NT2/D1 (cell line): Measurements from ENCODE around the gene DNAJC16.
"Not testable (repeated sequence)": the region's sequence is repeated elsewhere in the genome, so short reads cannot be mapped to it uniquely, and the experiment has no call there.

ENCODE experiments used
- DNase-seq: peaks from one replicate; pipeline ENCODE4 v3.0.0-alpha.2; 2011; ENCODE audit warnings: low read depth, low spot score
- H3K27me3 ChIP-seq: 2 replicates; pipeline ENCODE4 v1.6.0; 2011; ENCODE audit warnings: mild to moderate bottlenecking; ENCODE audit not compliant: insufficient read length, insufficient read depth
- H3K36me3 ChIP-seq: 2 replicates; pipeline ENCODE4 v1.6.1; 2011; ENCODE audit warnings: mild to moderate bottlenecking, low read length, mixed read lengths; ENCODE audit not compliant: insufficient read depth, insufficient read length
- H3K4me1 ChIP-seq: 2 replicates; pipeline ENCODE4 v1.5.1; 2011; ENCODE audit not compliant: insufficient read depth, insufficient read length
- H3K4me3 ChIP-seq: 2 replicates; pipeline ENCODE4 v1.5.1; 2011; ENCODE audit warnings: low read depth; ENCODE audit not compliant: insufficient read length
- H3K9ac ChIP-seq: 2 replicates; pipeline ENCODE4 v1.6.0; 2011; ENCODE audit warnings: low read depth; ENCODE audit not compliant: insufficient read length
- H3K9me3 ChIP-seq: 2 replicates; pipeline ENCODE4 v1.5.1; 2011; ENCODE audit warnings: mild to moderate bottlenecking, low read length; ENCODE audit not compliant: insufficient read depth
- SUZ12 ChIP-seq: IDR thresholded peaks from 2 replicates; pipeline ENCODE4 v1.6.1; 2011; ENCODE audit not compliant: insufficient read length, insufficient read depth; ENCODE audit errors: extremely low read depth
- YY1 ChIP-seq: IDR thresholded peaks from 2 replicates; pipeline ENCODE4 v1.6.1; 2011; ENCODE audit not compliant: insufficient read length, insufficient read depth
- ZNF274 ChIP-seq: IDR thresholded peaks from 2 replicates; pipeline ENCODE4 v1.6.1; 2011; ENCODE audit warnings: mild to moderate bottlenecking, low read depth, low read length

The DNAJC16 gene

GRCh38 chr1:15598436-15598835 is 71.8 kb downstream of the DNAJC16 start:
- H3K27me3 ChIP-seq: no peaks in the 10 kb centered on the region
- DNase-seq: no peak
- no peak overlapping the region for H3K9ac ChIP-seq
- no peak overlapping the region for H3K4me3 ChIP-seq
- H3K36me3 ChIP-seq: no peaks in the 10 kb centered on the region
- TF ChIP-seq YY1: no peak
- TF ChIP-seq SUZ12: no peak
- no peak for TF ChIP-seq ZNF274
- H3K4me1 ChIP-seq: no peaks in the 10 kb centered on the region
- H3K9me3 ChIP-seq: no peaks in the 10 kb centered on the region

- H3K36me3 ChIP-seq: no peaks in the 10 kb centered on the region
- no peaks in the 10 kb centered on the region for H3K27me3 ChIP-seq
- H3K9ac ChIP-seq: peak overlapping the region; percentile 74
- 0 out of 2 replicates have a peak, but pooled peaks cover 5% of the 10 kb centered on the region for H3K9me3 ChIP-seq
- H3K4me1 ChIP-seq: no peaks in the 10 kb centered on the region
- no peak for TF ChIP-seq YY1
- no peak for TF ChIP-seq ZNF274
- no peak for TF ChIP-seq SUZ12
- DNase-seq: peak; percentile 86
- peak overlapping the region; percentile 86 for H3K4me3 ChIP-seq
These were observed 76.7 kb downstream of the DNAJC16 start for GRCh38 chr1:15603050-15603965.

- H3K9me3 ChIP-seq, DNase-seq, H3K4me1 ChIP-seq, H3K27me3 ChIP-seq, H3K36me3 ChIP-seq: not testable (repeated sequence)
- Histone ChIP-seq H3K4me3 (peak overlapping the region; percentile 86), H3K9ac (peak overlapping the region; percentile 64)
These were observed 77.3 kb downstream of the DNAJC16 start for GRCh38 chr1:15603966-15604282.

GRCh38 chr1:15604400-15604799 is 77.8 kb downstream of the DNAJC16 start:
- H3K9me3 ChIP-seq, H3K36me3 ChIP-seq, H3K27me3 ChIP-seq, DNase-seq, H3K4me1 ChIP-seq, H3K9ac ChIP-seq, H3K4me3 ChIP-seq: not testable (repeated sequence)

GRCh38 chr1:15605398-15606383 is 79.0 kb downstream of the DNAJC16 start:
- Histone ChIP-seq H3K9me3 (0 out of 2 replicates have a peak, but pooled peaks cover 5% of the 10 kb centered on the region), H3K4me3 (no peak overlapping the region), H3K9ac (no peak overlapping the region), H3K27me3 (no peaks in the 10 kb centered on the region), H3K4me1 (no peaks in the 10 kb centered on the region), H3K36me3 (no peaks in the 10 kb centered on the region)
- DNase-seq: no peak
- no peak for TF ChIP-seq SUZ12
- no peak for TF ChIP-seq ZNF274
- TF ChIP-seq YY1: no peak

- DNase-seq: no peak
- no peak overlapping the region for H3K9ac ChIP-seq
- H3K36me3 ChIP-seq: no peaks in the 10 kb centered on the region
- no peaks in the 10 kb centered on the region for H3K4me1 ChIP-seq
- H3K27me3 ChIP-seq: no peaks in the 10 kb centered on the region
- TF ChIP-seq SUZ12 (no peak), ZNF274 (no peak), YY1 (no peak)
- no peak overlapping the region for H3K4me3 ChIP-seq
- no peaks in the 10 kb centered on the region for H3K9me3 ChIP-seq
These were observed 83.0 kb downstream of the DNAJC16 start for GRCh38 chr1:15609631-15610030.

- H3K4me3 ChIP-seq: no peak overlapping the region
- no peaks in the 10 kb centered on the region for H3K36me3 ChIP-seq
- no peak for DNase-seq
- no peaks in the 10 kb centered on the region for H3K4me1 ChIP-seq
- no peaks in the 10 kb centered on the region for H3K9me3 ChIP-seq
- TF ChIP-seq SUZ12: no peak
- TF ChIP-seq YY1: no peak
- TF ChIP-seq ZNF274: no peak
- H3K27me3 ChIP-seq: no peaks in the 10 kb centered on the region
- no peak overlapping the region for H3K9ac ChIP-seq
These were observed 83.5 kb downstream of the DNAJC16 start for GRCh38 chr1:15610167-15610566.
